ENCODE measurements around the gene SCFD1. TPM values are rescaled to one million over a fixed set of nuclear protein-coding genes. Genes with fewer than 3 reads are reported as not detected.
"Not testable (repeated sequence)": the region's sequence is repeated elsewhere in the genome, so short reads cannot be mapped to it uniquely, and the experiment has no call there.

SCFD1 gene
- total RNA-seq, 2 donors from 2014 or later, result 53.9 to 70.7 TPM

GRCh38 chr14:30629432-30629831 lies 7.3 kb downstream of the SCFD1 start:
- not testable (repeated sequence) for H3K4me3 Mint-ChIP-seq; H3K27me3 Mint-ChIP-seq; ATAC-seq (replicated peaks); H3K9me3 Mint-ChIP-seq; H3K27ac Mint-ChIP-seq
- peaks cover 79% of the 10 kb centered on the region for H3K36me3 Mint-ChIP-seq (ENCODE audit: low read depth)
- H3K4me1 Mint-ChIP-seq, result peaks cover 14% of the 10 kb centered on the region

GRCh38 chr14:30630248-30630647 lies 8.1 kb downstream of the SCFD1 start:
- Mint-ChIP-seq H3K4me3 (no peak overlapping the region), H3K9me3 (no peaks in the 10 kb centered on the region), H3K27ac (no peak overlapping the region), H3K36me3 (ENCODE audit: low read depth) (peaks cover 81% of the 10 kb centered on the region), H3K27me3 (no peaks in the 10 kb centered on the region), H3K4me1 (peaks cover 8% of the 10 kb centered on the region)
- no peak for ATAC-seq (replicated peaks)

- Mint-ChIP-seq H3K9me3 (no peaks in the 10 kb centered on the region), H3K36me3 (ENCODE audit: low read depth) (peaks cover 97% of the 10 kb centered on the region), H3K4me3 (no peak overlapping the region), H3K4me1 (peaks cover 7% of the 10 kb centered on the region), H3K27ac (no peak overlapping the region), H3K27me3 (no peaks in the 10 kb centered on the region)
- ATAC-seq (replicated peaks), result no peak
Measured at GRCh38 chr14:30632730-30633129, 10.6 kb downstream of the SCFD1 start.

GRCh38 chr14:30638926-30639325 lies 16.8 kb downstream of the SCFD1 start:
- peaks cover 89% of the 10 kb centered on the region for H3K36me3 Mint-ChIP-seq (ENCODE audit: low read depth)
- no peak for ATAC-seq (replicated peaks)
- no peaks in the 10 kb centered on the region for H3K27me3 Mint-ChIP-seq
- H3K4me3 Mint-ChIP-seq, result no peak overlapping the region
- no peaks in the 10 kb centered on the region for H3K4me1 Mint-ChIP-seq
- H3K9me3 Mint-ChIP-seq, result no peaks in the 10 kb centered on the region
- H3K27ac Mint-ChIP-seq, result peak overlapping the region; percentile 7

DNA sequence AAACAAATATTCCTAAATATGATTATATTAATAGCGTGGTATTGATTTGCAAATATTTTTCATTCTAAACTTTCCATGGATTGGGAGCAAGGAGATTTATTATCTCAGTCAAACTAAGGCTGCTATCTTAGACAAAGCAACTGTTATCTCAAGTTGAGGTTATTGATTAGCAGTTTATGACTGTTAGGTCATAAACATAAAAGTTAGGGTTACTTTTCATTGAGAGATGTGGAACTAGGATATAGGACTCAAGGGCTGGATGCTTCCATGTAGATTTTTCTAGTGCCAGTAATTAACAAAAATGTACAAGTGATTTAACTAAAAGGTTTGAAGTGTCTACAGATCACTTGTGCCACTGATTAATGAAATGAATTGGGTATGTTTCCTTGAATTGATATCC lies 19.1 kb downstream of the SCFD1 start:
- no peak overlapping the region for H3K27ac Mint-ChIP-seq
- ATAC-seq (replicated peaks), result no peak
- no peaks in the 10 kb centered on the region for H3K27me3 Mint-ChIP-seq
- H3K36me3 Mint-ChIP-seq (ENCODE audit: low read depth), result peaks cover 89% of the 10 kb centered on the region
- no peak overlapping the region for H3K4me3 Mint-ChIP-seq
- no peaks in the 10 kb centered on the region for H3K9me3 Mint-ChIP-seq
- H3K4me1 Mint-ChIP-seq, result peaks cover 4% of the 10 kb centered on the region

DNA sequence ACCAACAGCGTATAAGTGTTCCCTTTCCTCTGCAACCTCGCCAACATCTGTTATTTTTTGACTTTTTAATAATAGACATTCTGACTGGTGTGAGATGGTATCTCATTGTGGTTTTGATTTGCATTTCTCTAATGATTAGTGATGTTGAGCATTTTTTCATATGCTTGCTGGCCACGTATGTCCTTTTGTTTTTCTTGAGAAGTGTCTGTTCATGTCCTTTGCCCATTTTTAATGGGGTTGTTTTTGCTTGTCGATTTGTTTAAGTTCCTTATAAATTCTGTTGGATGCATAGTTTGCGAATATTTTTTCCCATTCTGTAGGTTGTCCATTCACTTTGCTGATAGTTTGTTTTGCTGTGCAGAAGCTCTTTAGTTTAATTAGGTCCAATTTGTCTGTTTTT lies 22.3 kb downstream of the SCFD1 start:
- H3K4me1 Mint-ChIP-seq; H3K4me3 Mint-ChIP-seq; ATAC-seq (replicated peaks); H3K27me3 Mint-ChIP-seq; H3K9me3 Mint-ChIP-seq; H3K27ac Mint-ChIP-seq: not testable (repeated sequence)
- peaks cover 95% of the 10 kb centered on the region for H3K36me3 Mint-ChIP-seq (ENCODE audit: low read depth)

GRCh38 chr14:30645600-30645999 lies 23.5 kb downstream of the SCFD1 start:
- Mint-ChIP-seq H3K27me3 (no peaks in the 10 kb centered on the region), H3K36me3 (ENCODE audit: low read depth) (peaks cover 99% of the 10 kb centered on the region), H3K4me3 (no peak overlapping the region), H3K4me1 (peaks cover 4% of the 10 kb centered on the region), H3K9me3 (no peaks in the 10 kb centered on the region), H3K27ac (peak overlapping the region; percentile 36)
- ATAC-seq (replicated peaks), result no peak

- ATAC-seq (replicated peaks), result no peak
- Mint-ChIP-seq H3K4me1 (peaks cover 4% of the 10 kb centered on the region), H3K4me3 (no peak overlapping the region)
Measured at GRCh38 chr14:30648471-30648870, 26.4 kb downstream of the SCFD1 start.

GRCh38 chr14:30651937-30652336 lies 29.8 kb downstream of the SCFD1 start:
- peak overlapping the region; percentile 19 for H3K27ac Mint-ChIP-seq
- H3K4me1 Mint-ChIP-seq, result no peaks in the 10 kb centered on the region
- H3K4me3 Mint-ChIP-seq, result no peak overlapping the region
- no peak for ATAC-seq (replicated peaks)
- peaks cover 52% of the 10 kb centered on the region for H3K36me3 Mint-ChIP-seq (ENCODE audit: low read depth)
- H3K27me3 Mint-ChIP-seq, result no peaks in the 10 kb centered on the region
- no peaks in the 10 kb centered on the region for H3K9me3 Mint-ChIP-seq

More at GRCh38 chr14:30648471-30648870, 26.4 kb downstream of the SCFD1 start:
- H3K27me3 Mint-ChIP-seq, result no peaks in the 10 kb centered on the region
- H3K36me3 Mint-ChIP-seq (ENCODE audit: low read depth), result peaks cover 87% of the 10 kb centered on the region
- no peak overlapping the region for H3K27ac Mint-ChIP-seq
- H3K9me3 Mint-ChIP-seq, result no peaks in the 10 kb centered on the region

- H3K4me3 Mint-ChIP-seq, result no peak overlapping the region
- no peaks in the 10 kb centered on the region for H3K9me3 Mint-ChIP-seq
- H3K4me1 Mint-ChIP-seq, result no peaks in the 10 kb centered on the region
- ATAC-seq (replicated peaks), result no peak
- H3K27ac Mint-ChIP-seq, result no peak overlapping the region
- H3K27me3 Mint-ChIP-seq, result no peaks in the 10 kb centered on the region
- peaks cover 31% of the 10 kb centered on the region for H3K36me3 Mint-ChIP-seq (ENCODE audit: low read depth)
Measured at GRCh38 chr14:30655124-30655523, 33.0 kb downstream of the SCFD1 start.

GRCh38 chr14:30655658-30656057 lies 33.5 kb downstream of the SCFD1 start:
- Mint-ChIP-seq H3K9me3 (no peaks in the 10 kb centered on the region), H3K4me1 (no peaks in the 10 kb centered on the region), H3K27me3 (no peaks in the 10 kb centered on the region), H3K27ac (no peak overlapping the region), H3K36me3 (ENCODE audit: low read depth) (peaks cover 31% of the 10 kb centered on the region), H3K4me3 (no peak overlapping the region)
- no peak for ATAC-seq (replicated peaks)

DNA sequence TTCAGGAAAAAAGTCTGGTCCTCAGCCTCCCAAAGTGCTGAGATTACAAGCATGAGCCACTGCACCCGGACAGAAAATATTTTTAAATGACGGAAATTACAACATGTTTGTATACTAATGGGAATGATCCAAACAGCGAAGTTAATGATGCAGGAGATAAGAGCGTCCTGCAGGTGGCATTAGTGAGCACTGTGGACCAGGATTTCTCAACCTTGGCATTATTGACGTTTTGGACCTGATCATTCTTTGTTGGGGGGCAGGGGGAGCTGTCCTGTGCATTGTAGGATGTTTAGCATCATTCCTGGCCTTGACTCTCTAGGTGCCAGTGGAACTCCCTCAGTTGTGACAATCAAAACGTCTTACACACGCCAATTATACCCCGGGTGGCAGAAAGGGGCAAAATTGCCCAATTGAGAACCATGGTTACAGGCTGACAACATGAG lies 34.1 kb downstream of the SCFD1 start:
- Mint-ChIP-seq H3K27ac (no peak overlapping the region), H3K27me3 (no peaks in the 10 kb centered on the region), H3K4me1 (no peaks in the 10 kb centered on the region), H3K36me3 (ENCODE audit: low read depth) (peaks cover 31% of the 10 kb centered on the region), H3K4me3 (no peak overlapping the region), H3K9me3 (no peaks in the 10 kb centered on the region)
- ATAC-seq (replicated peaks), result no peak

DNA sequence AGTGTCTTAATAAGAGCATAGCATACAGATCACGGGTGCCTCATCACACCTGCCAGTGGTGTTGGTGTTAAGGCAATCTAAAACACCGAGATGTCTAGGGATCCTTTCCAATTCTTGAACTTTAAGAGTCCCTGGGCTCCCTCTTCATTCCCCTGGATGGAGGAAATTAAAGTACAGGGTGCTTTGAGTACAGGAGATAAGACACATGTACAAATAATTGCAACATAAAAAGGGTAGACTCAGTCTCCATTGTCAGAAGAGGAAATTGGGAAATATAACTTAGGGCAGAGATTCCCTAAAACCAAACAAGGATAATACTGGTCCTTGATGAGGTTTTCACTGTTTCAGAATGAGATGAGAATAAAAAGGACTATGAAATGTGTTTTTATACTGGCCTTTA lies 34.9 kb downstream of the SCFD1 start:
- no peaks in the 10 kb centered on the region for H3K27me3 Mint-ChIP-seq
- H3K4me1 Mint-ChIP-seq, result no peaks in the 10 kb centered on the region
- H3K36me3 Mint-ChIP-seq (ENCODE audit: low read depth), result peaks cover 31% of the 10 kb centered on the region
- no peak for ATAC-seq (replicated peaks)
- H3K9me3 Mint-ChIP-seq, result no peaks in the 10 kb centered on the region
- no peak overlapping the region for H3K4me3 Mint-ChIP-seq
- no peak overlapping the region for H3K27ac Mint-ChIP-seq

DNA sequence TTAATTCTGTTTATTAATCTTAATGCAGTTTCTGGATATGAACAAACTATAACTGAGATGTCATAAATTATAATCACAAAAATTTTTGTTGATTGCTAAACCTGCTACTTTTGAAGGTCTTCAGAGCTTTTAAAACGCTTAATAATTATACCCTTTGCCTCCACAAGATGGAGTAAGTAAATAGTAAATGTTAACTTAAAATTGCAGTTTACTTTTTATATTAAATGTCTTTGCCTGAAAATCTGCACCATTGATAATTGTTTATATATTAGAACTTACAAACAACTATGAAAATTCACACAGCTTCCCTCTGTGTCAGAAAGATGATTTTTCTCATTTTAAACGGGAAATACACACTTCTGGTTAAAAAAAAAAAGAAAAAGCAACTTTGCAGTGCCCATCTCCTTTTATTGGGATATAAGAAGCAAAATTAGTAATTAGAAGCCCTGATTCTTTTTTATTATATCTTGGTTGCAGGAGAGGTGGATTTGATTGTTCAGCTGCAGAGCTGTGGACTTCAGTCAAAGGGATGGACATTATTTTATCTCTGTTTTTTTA lies 35.6 kb downstream of the SCFD1 start:
- H3K9me3 Mint-ChIP-seq, result no peaks in the 10 kb centered on the region
- H3K27ac Mint-ChIP-seq, result no peak overlapping the region
- peaks cover 34% of the 10 kb centered on the region for H3K36me3 Mint-ChIP-seq (ENCODE audit: low read depth)
- H3K27me3 Mint-ChIP-seq, result no peaks in the 10 kb centered on the region
- no peak overlapping the region for H3K4me3 Mint-ChIP-seq
- H3K4me1 Mint-ChIP-seq, result no peaks in the 10 kb centered on the region
- no peak for ATAC-seq (replicated peaks)

- Mint-ChIP-seq H3K27ac (no peak overlapping the region), H3K36me3 (ENCODE audit: low read depth) (peaks cover 43% of the 10 kb centered on the region), H3K4me1 (no peaks in the 10 kb centered on the region), H3K9me3 (no peaks in the 10 kb centered on the region), H3K27me3 (no peaks in the 10 kb centered on the region), H3K4me3 (no peak overlapping the region)
- no peak for ATAC-seq (replicated peaks)
Measured at GRCh38 chr14:30658645-30659044, 36.5 kb downstream of the SCFD1 start.

DNA sequence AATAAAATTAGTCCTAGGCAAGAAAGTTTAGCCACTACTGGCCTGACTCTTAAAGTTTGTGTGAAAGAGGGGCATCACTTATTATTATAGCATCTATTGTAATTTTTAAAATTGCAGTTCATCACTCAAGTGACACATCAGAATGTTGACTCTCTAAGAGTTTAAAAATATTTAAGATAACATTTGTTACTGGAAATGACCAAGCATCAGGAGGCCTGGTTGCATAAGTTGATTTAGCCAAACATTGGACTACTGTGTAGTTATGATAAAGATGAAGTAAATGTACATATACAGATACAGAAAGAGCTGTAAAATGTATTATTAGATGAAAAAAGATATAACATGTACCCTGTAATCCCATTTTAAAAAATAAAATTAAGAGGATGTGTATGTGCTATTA lies 47.5 kb downstream of the SCFD1 start:
- H3K4me1 Mint-ChIP-seq, result peaks cover 11% of the 10 kb centered on the region
- no peaks in the 10 kb centered on the region for H3K9me3 Mint-ChIP-seq
- peaks cover 50% of the 10 kb centered on the region for H3K36me3 Mint-ChIP-seq (ENCODE audit: low read depth)
- H3K27ac Mint-ChIP-seq, result no peak overlapping the region
- H3K4me3 Mint-ChIP-seq, result no peak overlapping the region
- ATAC-seq (replicated peaks), result no peak
- no peaks in the 10 kb centered on the region for H3K27me3 Mint-ChIP-seq

Data from activated T-helper 17 cell treated with anti-CD3 and anti-CD28 coated beads, Interleukin-2, amount 50 U/mL, for 72 hours (primary cell).